NCI-H2029 treated with DMSO at 0.1 percent for 48 hours (cell line): Measurements from ENCODE around the gene SURF6.
"Not testable (repeated sequence)": the region's sequence is repeated elsewhere in the genome, so short reads cannot be mapped to it uniquely, and the experiment has no call there.

Experiments
- DNase-seq: peaks from one replicate; lab custom pipeline; 2025; lab: John Stamatoyannopoulos, UW

SURF6 gene

DNA sequence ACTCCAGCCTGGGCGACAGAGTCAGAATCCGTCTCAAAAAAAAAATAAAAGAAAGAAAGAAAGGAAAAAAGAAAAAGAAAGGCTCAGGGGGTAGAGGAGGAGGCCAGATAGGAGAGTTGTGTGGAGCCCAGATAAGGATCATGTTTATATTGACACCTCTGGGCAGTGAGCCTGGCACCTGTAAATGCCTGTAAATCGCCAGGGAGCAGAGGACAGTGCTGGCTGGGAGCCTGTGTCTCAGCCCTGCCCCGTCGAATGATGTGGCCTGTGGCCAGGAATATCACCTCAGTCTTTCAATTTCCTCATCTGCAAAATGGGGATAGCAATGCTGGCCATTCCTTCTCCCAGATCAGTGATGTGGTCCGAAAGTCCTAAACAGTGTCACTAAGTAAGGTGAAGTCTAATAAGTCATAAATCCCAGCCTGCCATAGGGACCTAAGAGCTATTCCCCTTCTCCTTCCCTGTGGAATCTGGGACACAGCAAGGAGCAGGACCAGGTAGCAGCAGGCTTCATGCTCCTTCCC is 50.7 kb downstream of the SURF6 start:
- DNase-seq = no peak

DNA sequence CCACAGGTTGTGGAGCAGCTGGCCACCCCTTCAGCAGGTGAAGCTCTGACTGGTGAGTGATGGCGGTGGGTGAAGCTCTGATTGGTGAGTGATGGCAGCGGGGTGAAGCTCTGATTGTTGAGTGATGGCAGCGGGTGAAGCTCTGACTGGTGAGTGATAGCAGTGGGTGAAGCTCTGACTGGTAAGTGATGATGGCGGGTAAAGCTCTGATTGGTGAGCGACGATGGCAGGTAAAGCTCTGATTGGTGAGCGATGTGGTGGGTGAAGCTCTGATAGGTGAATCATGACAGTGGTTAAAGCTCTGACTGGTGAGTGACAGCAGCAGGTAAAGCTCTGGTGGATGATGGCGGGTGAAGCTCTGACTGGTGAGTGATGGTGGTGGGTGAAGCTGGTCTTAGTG is 51.6 kb downstream of the SURF6 start:
- no peak for DNase-seq

DNA sequence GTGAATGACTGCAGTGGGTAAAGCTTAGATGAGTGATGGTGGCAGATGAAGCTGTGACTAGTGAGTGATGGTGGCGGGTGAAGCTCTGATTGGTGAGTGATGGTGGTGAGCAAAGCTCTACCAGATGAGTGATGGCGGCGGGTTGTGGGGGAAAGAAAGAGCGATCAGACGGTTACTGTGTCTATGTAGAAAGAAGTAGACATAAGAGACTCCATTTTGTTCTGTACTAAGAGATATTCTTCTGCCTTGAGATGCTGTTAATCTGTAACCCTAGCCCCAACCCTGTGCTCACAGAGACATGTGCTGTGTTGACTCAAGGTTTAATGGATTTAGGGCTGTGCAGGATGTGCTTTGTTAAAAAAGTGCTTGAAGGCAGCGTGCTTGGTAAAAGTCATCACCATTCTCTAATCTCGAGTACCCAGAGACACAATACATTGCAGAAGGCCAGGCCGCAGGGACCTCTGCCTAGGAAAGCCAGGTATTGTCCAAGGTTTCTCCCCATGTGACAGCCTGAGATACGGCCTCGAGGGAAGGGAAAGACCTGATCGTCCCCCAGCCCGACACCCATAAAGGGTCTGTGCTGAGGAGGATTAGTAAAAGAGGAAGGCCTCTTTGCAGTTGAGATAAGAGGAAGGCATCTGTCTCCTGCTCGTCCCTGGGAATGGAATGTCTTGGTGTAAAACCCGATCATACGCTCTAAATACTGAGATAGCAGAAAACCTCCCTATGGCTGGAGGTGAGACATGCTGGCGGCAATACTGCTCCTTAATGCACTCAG is 52.5 kb downstream of the SURF6 start:
- not testable (repeated sequence) for DNase-seq

DNA sequence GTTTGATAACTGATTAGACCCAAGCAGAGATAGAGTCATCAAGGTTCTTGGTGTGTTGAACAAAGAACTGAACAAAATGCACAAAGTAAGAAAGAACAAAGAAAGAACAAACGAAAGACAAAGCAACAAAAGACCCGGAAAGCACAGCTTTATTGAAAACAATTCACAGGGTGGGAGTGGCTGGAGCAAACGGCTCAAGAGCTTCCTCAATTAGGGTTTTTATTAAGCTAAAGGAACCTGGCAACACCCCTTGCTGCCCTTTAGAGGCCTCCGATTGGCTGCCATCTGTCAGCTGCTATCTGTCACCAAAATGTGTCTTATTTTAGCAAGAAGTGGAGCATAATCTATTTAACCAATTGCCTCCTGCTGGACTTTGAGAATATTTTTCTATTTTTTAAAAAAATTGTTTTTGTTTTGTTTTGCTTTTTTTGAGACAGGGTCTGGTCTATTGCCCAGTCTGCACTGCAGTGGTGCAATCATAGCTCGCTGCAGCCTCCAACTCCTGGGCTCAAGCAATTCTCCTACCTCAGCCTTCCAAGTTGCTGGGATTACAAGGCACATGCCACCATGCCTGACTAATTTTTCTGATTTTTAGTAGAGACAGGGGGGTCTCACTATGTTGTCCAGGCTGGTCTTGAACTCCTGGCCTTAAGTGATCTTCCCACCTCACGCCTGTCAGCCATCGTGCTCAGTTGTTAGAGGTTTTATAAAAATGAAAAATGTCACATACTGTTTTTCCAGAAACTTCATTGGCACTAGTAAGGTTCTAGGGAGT is 53.3 kb downstream of the SURF6 start:
- no peak for DNase-seq

GRCh38 chr9:133280392-133280791 is 55.6 kb downstream of the SURF6 start:
- DNase-seq = no peak
